ENCODE data around the gene UBAC1.

DNA sequence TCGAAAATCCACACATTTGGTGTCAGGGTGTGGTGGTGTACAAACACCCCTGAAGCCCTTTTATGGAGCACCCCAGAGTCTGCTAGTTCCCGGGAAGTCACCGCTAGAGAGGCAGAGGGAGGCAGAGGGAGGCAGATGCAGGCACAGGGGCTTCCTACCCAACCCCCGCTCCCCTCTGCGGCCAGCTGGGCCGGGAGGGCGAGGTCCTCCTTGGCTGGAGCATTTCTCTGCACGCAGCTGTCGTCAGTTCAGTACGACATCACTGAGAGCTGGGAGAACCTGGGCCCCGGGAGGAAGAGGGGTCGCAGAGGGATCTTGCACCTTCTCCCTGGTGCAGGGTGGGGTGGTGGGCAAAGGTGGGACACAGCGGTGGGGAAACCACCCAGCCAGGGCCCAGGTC lies 15.8 kb upstream of the UBAC1 start:
- TF ChIP-seq, protein P1, sequence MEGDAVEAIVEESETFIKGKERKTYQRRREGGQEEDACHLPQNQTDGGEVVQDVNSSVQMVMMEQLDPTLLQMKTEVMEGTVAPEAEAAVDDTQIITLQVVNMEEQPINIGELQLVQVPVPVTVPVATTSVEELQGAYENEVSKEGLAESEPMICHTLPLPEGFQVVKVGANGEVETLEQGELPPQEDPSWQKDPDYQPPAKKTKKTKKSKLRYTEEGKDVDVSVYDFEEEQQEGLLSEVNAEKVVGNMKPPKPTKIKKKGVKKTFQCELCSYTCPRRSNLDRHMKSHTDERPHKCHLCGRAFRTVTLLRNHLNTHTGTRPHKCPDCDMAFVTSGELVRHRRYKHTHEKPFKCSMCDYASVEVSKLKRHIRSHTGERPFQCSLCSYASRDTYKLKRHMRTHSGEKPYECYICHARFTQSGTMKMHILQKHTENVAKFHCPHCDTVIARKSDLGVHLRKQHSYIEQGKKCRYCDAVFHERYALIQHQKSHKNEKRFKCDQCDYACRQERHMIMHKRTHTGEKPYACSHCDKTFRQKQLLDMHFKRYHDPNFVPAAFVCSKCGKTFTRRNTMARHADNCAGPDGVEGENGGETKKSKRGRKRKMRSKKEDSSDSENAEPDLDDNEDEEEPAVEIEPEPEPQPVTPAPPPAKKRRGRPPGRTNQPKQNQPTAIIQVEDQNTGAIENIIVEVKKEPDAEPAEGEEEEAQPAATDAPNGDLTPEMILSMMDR (IDR thresholded peaks at IDR 0.05), result no peak
- no peak for TF ChIP-seq POLR2A (IDR thresholded peaks at IDR 0.05)
- no peak for TF ChIP-seq EP300 (IDR thresholded peaks at IDR 0.05)
